HepG2 (cell line): ENCODE data around the gene VAX1. TPM values are rescaled to one million over a fixed set of nuclear protein-coding genes. Genes with fewer than 3 reads are reported as not detected.
A peak's percentile ranks its signal among the peaks of the same experiment; 100 is the strongest.

Experiments used
- BHLHE40 ChIP-seq: IDR thresholded peaks from 2 replicates; pipeline ENCODE4 v1.6.1; 2011; ENCODE audit warnings: low read length, improper control_type of control experiment
- CERS6 ChIP-seq: sonication (generic); formaldehyde crosslinking; IDR thresholded peaks from 2 replicates; pipeline ENCODE4 v1.5.0; 2020; ENCODE audit warnings: missing genetic modification reagents
- CHCHD3 ChIP-seq: sonication (generic); formaldehyde crosslinking; IDR thresholded peaks from 2 replicates; pipeline ENCODE4 v1.8.0; 2022; ENCODE audit warnings: mild to moderate bottlenecking, missing genetic modification reagents, moderate library complexity
- FIP1L1 ChIP-seq: fragments of 200-400 bp; formaldehyde crosslinking; IDR thresholded peaks from 2 replicates; pipeline ENCODE4 v1.6.1; 2018; ENCODE audit warnings: low read depth, mild to moderate bottlenecking, low read length, moderate library complexity, borderline replicate concordance; ENCODE audit not compliant: insufficient read depth
- FOXK1 ChIP-seq: sonication (generic); formaldehyde crosslinking; IDR thresholded peaks from 2 replicates; pipeline ENCODE4 v1.4.0; 2020; ENCODE audit warnings: low read depth, missing genetic modification reagents, borderline replicate concordance
- GABPA ChIP-seq, 2 experiments: IDR thresholded peaks; 2 replicates each; pipeline ENCODE4 v1.6.1; 2011 to 2016; ENCODE audit warnings: low read depth in 2 of 2, low read length in 1 of 2, missing biosample characterization in 1 of 2, missing genetic modification characterization in 1 of 2
- HCFC1 ChIP-seq: fragments of 150-350 bp; IDR thresholded peaks from 2 replicates; pipeline ENCODE4 v1.6.1; 2014; ENCODE audit warnings: low read depth, low read length
- HMG20A ChIP-seq: IDR thresholded peaks from 2 replicates; pipeline ENCODE4 v1.6.1; 2016; ENCODE audit warnings: borderline replicate concordance
- HNF4A ChIP-seq: sonication (generic); formaldehyde crosslinking; IDR thresholded peaks from 2 replicates; pipeline ENCODE4 v1.4.0; 2020; ENCODE audit warnings: missing genetic modification reagents
- KLF15 ChIP-seq: sonication (generic); formaldehyde crosslinking; IDR thresholded peaks from 2 replicates; pipeline ENCODE4 v1.8.1; 2023; ENCODE audit warnings: borderline replicate concordance, mild to moderate bottlenecking, inconsistent platforms, missing genetic modification reagents, mixed read lengths
- REL ChIP-seq: sonication (generic); formaldehyde crosslinking; conservative IDR thresholded peaks from 2 replicates; pipeline ENCODE4 v1.8.0; 2022; ENCODE audit warnings: mild to moderate bottlenecking, missing genetic modification reagents, moderate library complexity
- SMAD1 ChIP-seq: sonication (generic); formaldehyde crosslinking; IDR thresholded peaks from 2 replicates; pipeline ENCODE4 v1.4.0; 2020; ENCODE audit warnings: missing genetic modification reagents, low read depth, mild to moderate bottlenecking, borderline replicate concordance
- TRIM24 ChIP-seq: sonication (generic); formaldehyde crosslinking; IDR thresholded peaks from 2 replicates; pipeline ENCODE4 v1.8.0; 2022; ENCODE audit warnings: mild to moderate bottlenecking, missing genetic modification reagents
- ZBTB38 ChIP-seq: sonication (generic); formaldehyde crosslinking; IDR thresholded peaks from 2 replicates; pipeline ENCODE4 v1.5.1; 2020; ENCODE audit warnings: mild to moderate bottlenecking, missing genetic modification reagents
- ZFY ChIP-seq: sonication (generic); formaldehyde crosslinking; IDR thresholded peaks from 2 replicates; pipeline ENCODE4 v1.4.0; 2020; ENCODE audit warnings: missing genetic modification reagents
- ZMYM4 ChIP-seq: sonication (generic); formaldehyde crosslinking; IDR thresholded peaks from 2 replicates; pipeline ENCODE4 v1.8.1; 2023; ENCODE audit warnings: mild to moderate bottlenecking, missing genetic modification reagents
- ZNF24 ChIP-seq: fragments of 450-650 bp; IDR thresholded peaks from 2 replicates; pipeline ENCODE4 v1.6.1; 2017; ENCODE audit warnings: antibody characterized with exemption, mild to moderate bottlenecking
- ZNF350 ChIP-seq: sonication (generic); formaldehyde crosslinking; IDR thresholded peaks from 2 replicates; pipeline ENCODE4 v1.4.0; 2020; ENCODE audit warnings: mild to moderate bottlenecking, low read depth, missing genetic modification reagents, borderline replicate concordance
- ZNF629 ChIP-seq: sonication (generic); formaldehyde crosslinking; conservative IDR thresholded peaks from 2 replicates; pipeline ENCODE4 v1.5.0; 2020; ENCODE audit warnings: missing genetic modification reagents
- ZNF746 ChIP-seq: sonication (generic); formaldehyde crosslinking; IDR thresholded peaks from 2 replicates; pipeline ENCODE4 v1.8.0; 2022; ENCODE audit warnings: mild to moderate bottlenecking, missing genetic modification reagents
- ZSCAN20 ChIP-seq: sonication (generic); formaldehyde crosslinking; IDR thresholded peaks from 2 replicates; pipeline ENCODE4 v1.4.0; 2020; ENCODE audit warnings: missing genetic modification reagents, mild to moderate bottlenecking, borderline replicate concordance
- polyA plus RNA-seq, 8 experiments: library from polyadenylated mRNA; depleted of rRNA in 3 of 8; stranded (reverse) in 7 of 8; unstranded in 1 of 8; fragments of >200 nt; fragmentation: Illumina TruSeq in 4 of 8; extraction: Trizol in 4 of 8; gene quantifications; 2 replicates each; pipeline versions ENCODE4 v1.2.1 to v1.2.3, GENCODE V29; 2011 to 2016; ENCODE audit warnings: low read depth in 4 of 8, missing spikeins in 1 of 8, mixed read lengths in 1 of 8; ENCODE audit not compliant: insufficient read depth in 1 of 8
- total RNA-seq, 5 experiments: library from RNA; depleted of rRNA; stranded (reverse); fragments of >200 nt; fragmentation: Illumina TruSeq; extraction: Trizol; gene quantifications; 2 replicates each; pipeline ENCODE4 v1.2.3, GENCODE V29; 2016; ENCODE audit warnings: low read depth in 1 of 5
- TF ChIP-seq, protein P1 (sequence below): sonication (generic); formaldehyde crosslinking; IDR thresholded peaks from 2 replicates; pipeline ENCODE4 v1.5.0; 2020; ENCODE audit warnings: mild to moderate bottlenecking, missing genetic modification reagents
- TF ChIP-seq, protein P2 (sequence below): sonication (generic); formaldehyde crosslinking; IDR thresholded peaks from 2 replicates; pipeline ENCODE4 v1.4.0; 2020; ENCODE audit warnings: mild to moderate bottlenecking, missing genetic modification reagents

Gene VAX1
- total and polyA plus RNA-seq, 2 of the 13 experiments (the other 11 are each of a cell fraction or from before 2014, with no cell fraction given) = not detected

DNA sequence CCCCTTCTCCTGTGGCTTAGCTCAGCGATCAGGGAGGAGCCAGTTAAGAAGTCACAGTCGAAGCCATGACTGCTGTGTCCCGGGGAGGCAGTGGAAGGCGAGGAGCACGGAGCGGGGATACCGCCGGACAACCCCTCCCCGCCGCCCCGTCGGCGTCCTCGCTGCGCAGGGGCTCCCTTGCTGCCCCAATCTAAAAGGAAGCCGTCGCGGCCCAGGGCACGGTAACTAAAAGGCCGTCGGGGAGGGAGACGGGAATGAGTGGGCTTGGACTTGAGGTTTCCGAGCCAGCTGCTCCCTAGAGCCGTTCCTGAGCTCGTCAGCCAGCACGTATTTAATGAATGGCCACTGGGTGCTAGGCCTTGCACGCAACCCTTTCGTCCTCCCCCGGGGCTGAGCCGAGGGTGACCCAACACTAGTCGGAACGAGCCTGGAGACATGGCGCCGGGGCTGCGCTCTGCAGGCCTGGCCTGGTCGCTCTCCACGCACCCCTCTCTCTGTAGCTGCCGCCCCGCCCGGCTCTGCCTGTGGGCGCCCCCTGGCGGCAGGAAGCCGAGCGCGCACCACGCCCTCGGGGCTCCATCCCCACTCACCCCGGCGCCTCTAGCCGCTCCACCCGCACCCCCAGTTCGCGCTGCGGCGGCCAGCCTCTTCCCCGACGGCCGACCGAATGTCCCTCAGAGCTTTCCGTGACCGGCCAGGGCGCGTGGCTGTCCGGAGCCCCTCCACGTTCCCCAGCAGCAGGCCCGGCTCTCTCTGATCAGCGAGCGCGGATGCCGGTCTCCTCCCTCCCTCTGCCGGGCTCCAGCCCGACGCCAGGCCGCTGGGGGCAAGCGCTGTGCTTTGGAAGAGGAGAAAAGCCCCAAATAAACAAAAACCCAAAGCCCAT is 30.0 kb upstream of the VAX1 start (continued):
- peak; percentile 53; the same call in 1 of the 2 replicates for TF ChIP-seq SMAD1 (CRISPR knock-in tag)
- TF ChIP-seq TRIM24 (CRISPR knock-in tag) = no peak
- TF ChIP-seq CERS6 (CRISPR knock-in tag) = no peak
- TF ChIP-seq ZBTB38 (CRISPR knock-in tag) = 0 out of 2 replicates have a peak, but pooled peaks have one; percentile 38
- TF ChIP-seq ZNF350 (CRISPR knock-in tag) = 0 out of 2 replicates have a peak, but pooled peaks have one; percentile 22
- TF ChIP-seq HMG20A (CRISPR knock-in tag) = no peak
- no peak for TF ChIP-seq HCFC1
- TF ChIP-seq HNF4A = no peak
- TF ChIP-seq ZNF24 = no peak
- TF ChIP-seq ZFY (CRISPR knock-in tag) = peak; percentile 65
- TF ChIP-seq ZMYM4 (CRISPR knock-in tag) = peak; percentile 22; the same call in 1 of the 2 replicates
- TF ChIP-seq FIP1L1 = no peak
- TF ChIP-seq ZSCAN20 (CRISPR knock-in tag) = 0 out of 2 replicates have a peak, but pooled peaks have one; percentile 43
- no peak for TF ChIP-seq GABPA (IDR thresholded peaks at IDR 0.05; ENCODE audit: low read depth, low read length)
- TF ChIP-seq GABPA (CRISPR knock-in tag; IDR thresholded peaks at IDR 0.05; ENCODE audit: low read depth) = no peak
- no peak for TF ChIP-seq FOXK1
- TF ChIP-seq, protein P1, sequence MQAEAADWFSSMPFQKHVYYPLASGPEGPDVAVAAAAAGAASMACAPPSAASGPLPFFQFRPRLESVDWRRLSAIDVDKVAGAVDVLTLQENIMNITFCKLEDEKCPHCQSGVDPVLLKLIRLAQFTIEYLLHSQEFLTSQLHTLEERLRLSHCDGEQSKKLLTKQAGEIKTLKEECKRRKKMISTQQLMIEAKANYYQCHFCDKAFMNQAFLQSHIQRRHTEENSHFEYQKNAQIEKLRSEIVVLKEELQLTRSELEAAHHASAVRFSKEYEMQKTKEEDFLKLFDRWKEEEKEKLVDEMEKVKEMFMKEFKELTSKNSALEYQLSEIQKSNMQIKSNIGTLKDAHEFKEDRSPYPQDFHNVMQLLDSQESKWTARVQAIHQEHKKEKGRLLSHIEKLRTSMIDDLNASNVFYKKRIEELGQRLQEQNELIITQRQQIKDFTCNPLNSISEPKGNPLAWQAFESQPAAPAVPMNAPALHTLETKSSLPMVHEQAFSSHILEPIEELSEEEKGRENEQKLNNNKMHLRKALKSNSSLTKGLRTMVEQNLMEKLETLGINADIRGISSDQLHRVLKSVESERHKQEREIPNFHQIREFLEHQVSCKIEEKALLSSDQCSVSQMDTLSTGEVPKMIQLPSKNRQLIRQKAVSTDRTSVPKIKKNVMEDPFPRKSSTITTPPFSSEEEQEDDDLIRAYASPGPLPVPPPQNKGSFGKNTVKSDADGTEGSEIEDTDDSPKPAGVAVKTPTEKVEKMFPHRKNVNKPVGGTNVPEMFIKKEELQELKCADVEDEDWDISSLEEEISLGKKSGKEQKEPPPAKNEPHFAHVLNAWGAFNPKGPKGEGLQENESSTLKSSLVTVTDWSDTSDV (CRISPR knock-in tag) = 0 out of 2 replicates have a peak, but pooled peaks have one; percentile 54
- TF ChIP-seq CHCHD3 (CRISPR knock-in tag) = no peak
- no peak for TF ChIP-seq BHLHE40
- TF ChIP-seq, protein P2, sequence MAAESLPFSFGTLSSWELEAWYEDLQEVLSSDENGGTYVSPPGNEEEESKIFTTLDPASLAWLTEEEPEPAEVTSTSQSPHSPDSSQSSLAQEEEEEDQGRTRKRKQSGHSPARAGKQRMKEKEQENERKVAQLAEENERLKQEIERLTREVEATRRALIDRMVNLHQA = no peak
- TF ChIP-seq ZNF629 (CRISPR knock-in tag) = no peak
- 0 out of 2 replicates have a peak, but pooled peaks have one; percentile 37 for TF ChIP-seq ZNF746 (CRISPR knock-in tag)
- no peak for TF ChIP-seq KLF15 (CRISPR knock-in tag)
- TF ChIP-seq REL (CRISPR knock-in tag) = no peak
